DMS153 (cell line): ENCODE results near the gene GDPD4.

Experiments
- DNase-seq: peaks from one replicate; lab custom pipeline; 2025; lab: John Stamatoyannopoulos, UW

The GDPD4 gene

DNA sequence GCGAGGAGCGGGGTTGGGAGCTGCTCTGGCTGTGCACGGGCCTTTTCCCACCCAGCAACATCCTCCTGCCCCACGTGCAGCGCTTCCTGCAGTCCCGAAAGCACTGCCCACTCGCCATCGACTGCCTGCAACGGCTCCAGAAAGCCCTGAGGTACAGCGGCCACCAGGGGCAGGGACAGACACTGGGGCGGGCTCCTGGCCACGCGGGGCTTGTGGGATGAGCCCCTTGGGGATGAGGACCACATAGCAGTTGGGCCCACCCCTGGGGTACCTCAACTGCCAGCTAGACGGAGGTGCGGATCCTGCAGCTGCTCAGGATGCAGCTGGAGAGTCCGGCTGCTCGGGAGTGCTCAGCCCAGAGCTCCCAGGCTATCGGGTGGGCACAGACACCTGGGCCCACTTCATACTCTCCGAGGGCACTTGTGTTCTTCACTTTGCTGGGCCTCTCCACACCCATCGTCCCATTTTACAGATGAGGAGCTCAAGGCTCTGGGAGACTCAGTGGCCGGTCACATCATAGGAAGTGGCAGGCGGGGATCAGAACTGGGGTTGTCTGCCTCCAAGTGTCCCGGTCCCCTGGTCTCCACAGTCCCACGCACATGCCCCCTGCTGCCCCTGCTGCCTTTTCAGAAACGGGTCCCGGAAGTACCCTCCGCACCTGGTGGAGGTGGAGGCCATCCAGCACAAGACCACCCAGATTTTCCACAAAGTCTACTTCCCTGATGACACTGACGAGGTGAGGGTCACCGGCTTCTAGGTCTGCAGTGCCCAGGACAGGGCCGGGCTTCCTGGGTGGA, 95.8 kb downstream of the GDPD4 start:
- no peak for DNase-seq

DNA sequence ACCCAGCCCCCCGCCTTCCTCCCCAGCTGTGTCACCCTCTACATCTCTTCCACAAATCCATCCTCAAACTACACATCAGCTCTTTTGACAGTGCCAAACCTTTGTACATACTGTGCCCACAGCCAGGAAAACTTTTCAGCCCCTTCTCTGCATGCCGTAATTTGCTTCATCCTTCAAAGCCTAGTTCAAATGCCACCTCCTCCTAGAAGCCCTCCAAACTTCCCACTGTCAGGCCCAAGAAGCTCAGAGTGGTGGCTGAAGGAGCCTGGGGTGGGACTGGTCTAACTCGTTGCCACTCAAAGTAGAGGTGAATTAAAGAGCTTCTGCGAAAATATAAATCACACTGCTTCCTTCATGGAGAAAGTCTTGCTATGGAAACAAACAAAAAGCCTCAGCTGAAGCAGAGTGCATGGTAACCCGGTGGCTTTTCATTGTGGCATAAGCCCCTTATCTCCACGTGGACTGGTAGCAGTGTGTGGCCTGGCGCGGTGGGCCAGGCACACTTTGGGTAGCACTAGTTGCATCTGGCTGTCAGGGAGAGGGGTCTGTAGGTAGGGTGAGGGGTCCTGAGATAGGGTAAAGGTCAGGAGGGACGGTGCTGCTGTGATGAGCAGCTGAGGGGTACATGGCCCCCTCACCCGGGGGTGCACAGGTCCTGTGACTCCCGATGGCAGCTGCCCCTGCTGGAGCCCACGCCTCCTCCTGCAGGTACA, 96.6 kb downstream of the GDPD4 start:
- no peak for DNase-seq

DNA sequence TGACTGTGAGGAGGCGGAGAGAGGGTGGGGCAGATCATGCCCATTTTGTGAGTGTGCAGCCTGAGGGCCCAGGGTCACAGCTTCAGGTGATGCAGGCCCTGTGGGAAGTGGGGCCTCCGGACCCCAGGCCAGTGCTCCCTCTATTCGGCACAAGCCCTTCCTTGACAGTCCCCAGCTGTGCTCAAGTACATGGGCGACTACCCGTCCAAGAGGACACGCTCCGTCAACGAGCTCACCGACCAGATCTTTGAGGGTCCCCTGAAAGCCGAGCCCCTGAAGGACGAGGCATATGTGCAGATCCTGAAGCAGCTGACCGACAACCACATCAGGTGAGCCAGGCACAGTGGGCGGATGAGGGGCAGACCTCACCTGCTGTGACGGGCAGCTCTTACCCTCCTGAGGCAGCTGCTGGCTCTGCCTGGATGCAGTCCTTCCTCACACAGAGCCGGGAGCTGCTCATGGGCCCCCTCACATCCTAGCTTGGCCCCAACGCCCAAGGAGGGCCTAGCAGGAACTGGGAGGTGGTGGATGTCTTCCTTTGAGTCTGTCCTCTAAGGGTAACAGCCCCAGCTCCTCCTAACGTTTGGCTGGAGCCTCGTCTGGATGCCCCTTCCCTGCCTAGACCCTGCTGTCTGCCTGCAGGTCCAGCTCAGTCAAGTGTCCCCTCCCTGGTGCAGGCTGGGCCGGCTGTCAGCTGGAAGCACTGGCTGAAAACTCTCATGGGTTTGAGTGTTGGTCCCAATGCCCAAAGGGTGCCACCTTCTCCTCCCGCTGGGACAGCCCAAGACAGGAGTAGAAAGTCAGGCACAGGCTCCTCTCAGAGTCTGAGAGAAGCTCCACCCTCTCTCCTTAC, 97.4 kb downstream of the GDPD4 start:
- DNase-seq, result no peak

DNA sequence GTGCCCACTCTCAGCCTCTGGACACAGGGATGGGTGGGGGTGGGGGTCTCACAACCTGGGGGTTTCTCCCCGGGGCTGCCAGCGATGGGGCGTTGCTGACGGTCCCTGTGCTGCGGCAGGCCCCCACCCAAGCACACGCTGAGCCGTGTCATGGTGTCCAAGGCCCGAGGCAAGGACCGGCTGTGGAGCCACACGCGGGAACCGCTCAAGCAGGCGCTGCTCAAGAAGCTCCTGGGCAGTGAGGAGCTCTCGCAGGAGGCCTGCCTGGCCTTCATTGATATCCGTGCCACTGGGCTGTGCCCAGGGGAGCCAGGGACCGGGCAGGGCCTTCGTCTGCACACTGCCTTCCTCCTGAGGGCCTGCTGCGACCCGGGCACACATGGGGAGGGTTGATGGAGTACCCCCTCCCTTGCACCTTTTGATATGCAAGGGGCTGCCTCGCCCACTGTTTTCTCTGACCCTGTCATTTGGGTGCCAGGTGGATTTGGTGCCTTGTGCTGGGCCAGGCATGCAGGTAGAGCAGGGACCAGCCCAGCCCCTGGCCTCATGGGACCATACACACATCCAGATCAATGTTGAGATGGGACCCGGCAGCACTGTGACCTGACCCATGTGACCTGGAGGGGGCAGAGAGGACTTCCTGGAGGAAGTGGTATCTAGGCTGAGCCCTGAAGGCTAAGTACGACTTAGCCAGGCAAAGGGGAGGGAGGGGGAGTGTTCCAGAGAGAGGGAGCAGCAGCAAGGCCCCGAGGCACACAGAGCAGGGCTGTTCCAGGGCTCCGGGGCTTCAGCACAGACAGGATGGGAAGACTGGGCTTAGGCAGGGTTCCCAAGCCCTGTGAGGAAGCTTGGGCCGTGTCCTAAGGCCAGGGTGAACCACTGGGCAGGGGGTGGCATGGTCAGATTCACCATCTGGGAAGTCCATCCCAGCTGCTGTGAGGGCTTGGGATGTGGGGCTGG, 98.3 kb downstream of the GDPD4 start:
- no peak for DNase-seq

DNA sequence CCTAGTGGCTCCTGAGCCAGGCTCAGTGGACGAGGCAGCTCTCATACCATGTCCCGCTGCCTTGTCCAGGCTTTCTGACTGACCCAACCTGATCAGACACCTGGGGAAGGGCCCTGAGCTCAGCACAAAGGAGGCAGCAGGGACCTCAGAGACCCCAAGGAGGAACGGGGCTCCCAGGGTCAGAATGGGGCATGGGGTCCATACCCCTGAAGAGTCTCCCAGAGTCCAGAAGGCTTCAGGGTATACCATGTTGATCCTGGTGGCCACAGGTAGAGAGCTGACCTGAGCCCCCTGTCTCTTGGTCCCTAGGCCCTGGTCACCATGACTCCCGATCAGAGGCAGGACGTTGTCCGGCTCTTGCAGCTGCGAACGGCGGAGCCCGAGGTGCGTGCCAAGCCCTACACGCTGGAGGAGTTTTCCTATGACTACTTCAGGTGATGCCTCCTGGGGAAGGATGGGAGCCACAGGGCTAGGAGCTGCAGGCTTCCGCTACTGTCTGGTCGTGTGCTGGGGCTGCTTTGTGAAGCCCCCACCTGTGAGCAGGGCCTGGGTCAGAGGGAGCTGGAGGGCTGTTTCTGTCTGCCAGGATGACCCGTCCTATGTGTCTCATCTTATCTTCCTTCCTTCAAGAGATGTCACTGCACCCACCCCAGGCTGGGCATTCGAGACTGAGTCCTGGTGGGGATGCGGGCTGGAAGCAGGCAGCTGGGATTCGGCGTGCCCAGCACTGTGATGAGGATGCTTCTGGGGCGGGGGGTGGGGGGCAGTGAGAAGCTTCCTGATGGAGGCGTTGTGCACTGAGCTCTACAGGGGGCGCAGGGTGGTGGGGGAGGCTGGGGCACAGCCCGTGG, 99.3 kb downstream of the GDPD4 start:
- DNase-seq, result no peak

- DNase-seq, result no peak
Measured at GRCh38 chr11:77201370-77201769, 100.1 kb downstream of the GDPD4 start.

DNA sequence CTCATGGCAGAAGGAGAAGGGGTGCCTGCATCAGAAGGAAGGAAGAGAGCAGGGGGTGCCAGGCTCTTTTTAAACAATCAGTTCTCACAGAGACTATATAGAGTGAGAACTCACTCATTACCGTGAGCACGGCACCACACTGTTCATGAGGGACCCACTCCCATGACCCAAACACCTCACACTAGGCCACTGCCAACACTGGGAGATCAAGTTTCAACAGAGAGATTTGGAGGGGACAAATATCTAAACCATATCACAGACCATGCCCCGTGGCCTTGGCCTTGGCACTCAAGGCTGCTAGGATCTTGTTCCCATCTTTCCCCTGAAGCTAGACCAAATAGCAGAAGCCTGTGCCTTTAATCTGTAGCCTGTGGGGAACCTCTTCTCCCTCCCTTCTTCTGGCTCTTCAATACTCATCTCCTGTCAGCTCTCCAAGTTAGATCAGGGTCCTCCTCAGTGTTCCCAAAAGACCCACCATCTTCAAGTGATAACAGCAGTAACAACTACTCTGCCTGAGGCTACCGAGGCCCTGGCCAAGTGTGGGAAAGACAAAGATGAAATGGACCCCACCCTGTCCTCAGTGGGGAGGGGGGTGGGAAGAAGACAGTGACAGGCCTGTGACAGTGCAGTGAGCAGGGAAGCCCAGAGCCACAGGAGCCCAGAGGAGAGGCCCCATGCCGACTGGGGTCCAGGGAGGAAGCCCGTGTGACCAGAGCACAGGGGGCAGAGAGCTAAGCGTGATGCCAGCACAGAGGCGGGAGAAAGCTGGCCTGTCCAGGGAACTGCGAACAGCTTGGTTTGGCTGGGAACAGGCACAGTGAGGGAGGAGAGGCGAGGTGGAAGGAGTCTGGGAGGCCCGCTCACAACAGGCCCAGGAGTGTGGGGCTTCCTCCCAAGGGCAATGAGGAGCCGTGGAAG, 100.9 kb downstream of the GDPD4 start:
- DNase-seq, result no peak

DNA sequence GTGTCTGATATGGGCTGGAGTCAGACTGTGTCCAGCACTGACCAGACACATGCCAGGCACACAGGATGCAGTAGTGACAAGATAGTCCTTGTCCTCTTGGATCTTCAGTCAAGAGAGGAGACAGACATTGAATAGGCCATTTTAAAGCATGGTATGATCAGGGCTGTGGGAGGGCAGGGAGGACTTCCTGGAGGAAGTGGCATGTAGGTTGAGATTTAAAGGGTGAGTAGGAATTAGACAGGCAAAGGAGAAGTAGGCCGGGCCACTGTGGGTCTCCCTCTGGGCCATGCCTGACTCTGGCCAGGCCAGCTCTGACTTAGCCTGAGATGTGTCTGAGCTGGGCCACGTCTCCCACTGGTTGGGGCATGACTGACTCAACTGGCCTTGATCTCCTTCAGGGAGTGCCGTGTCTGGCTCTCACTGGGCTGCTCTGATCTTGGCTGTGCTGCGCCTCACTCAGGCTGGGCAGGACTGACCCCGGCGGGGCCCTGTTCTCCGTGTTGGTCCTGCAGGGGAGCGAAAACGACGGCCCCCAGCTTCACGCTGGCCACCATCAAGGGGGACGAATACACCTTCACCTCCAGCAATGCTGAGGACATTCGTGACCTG, 102.2 kb downstream of the GDPD4 start:
- no peak for DNase-seq

DNA sequence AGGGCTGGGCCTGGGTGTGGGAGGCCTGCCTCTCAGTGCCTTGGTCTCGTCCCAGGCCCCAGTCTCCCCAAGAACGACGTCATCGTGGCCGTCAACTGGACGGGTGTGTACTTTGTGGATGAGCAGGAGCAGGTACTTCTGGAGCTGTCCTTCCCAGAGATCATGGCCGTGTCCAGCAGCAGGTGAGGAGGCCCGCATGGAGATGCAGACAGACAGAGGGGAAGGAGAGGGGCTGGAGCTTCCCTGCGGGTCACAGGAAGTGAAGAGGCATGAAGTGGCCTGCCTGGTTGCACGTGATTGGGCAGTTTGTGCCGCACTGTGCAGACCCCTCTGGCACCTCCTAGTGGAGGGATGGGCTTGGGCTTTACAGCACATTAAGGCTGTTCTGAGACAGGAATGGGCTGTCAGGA, 103.0 kb downstream of the GDPD4 start:
- DNase-seq, result no peak

DNA sequence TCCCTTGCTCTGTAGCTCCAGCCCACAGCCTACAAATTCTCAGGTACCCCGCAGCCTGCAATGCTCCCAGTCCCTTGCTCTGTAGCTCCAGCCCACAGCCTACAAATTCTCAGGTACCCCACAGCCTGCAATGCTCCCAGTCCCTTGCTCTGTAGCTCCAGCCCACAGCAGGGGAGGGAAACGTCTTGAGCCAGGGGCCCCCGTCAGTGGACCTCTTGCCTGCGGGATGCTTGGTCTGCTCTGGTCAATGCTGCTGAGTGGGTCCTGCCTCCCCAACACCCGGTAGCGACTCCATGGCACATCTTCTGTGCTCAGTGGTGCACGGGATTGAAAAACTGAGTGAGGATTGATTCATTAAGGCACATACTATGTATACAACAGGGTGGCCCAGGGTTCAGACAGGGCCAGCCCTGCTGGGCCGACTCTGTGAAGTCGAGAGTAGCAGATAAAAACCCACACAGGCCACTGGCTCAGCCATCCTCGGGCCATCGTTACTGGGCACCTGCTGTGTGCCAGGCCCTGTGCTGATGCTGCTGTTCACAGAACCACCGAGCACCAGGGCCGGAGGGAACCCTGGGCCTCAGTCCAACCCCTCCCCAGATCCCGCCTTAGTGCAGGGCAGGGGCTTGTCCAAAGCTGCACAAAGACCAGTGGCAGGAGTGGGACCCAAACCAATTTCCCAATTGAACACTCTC, 103.7 kb downstream of the GDPD4 start:
- DNase-seq, result no peak

GRCh38 chr11:77196961-77197360, 104.5 kb downstream of the GDPD4 start:
- DNase-seq, result no peak

GRCh38 chr11:77195071-77195755, 106.3 kb downstream of the GDPD4 start:
- no peak for DNase-seq

- no peak for DNase-seq
Measured at GRCh38 chr11:77193911-77194830, 107.3 kb downstream of the GDPD4 start.

DNA sequence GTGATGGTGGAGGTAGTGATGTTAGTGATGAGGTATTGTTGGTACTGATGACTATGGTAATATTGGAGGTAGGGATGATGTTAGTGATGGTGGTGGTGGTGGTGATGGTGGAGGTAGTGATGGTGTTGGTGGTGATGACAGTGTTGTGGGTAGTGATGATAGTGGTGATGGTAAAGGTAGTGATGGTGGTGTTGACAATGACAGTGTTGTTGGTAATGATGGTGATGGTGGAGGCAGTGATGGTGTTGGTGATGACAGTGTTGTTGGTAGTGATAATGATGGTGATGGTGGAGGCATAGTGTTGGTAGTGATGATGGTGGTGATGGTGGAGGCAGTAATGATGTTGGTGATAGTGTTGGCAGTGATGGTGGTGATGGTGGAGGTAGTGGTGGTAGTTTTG, 108.3 kb downstream of the GDPD4 start:
- no peak for DNase-seq

DNA sequence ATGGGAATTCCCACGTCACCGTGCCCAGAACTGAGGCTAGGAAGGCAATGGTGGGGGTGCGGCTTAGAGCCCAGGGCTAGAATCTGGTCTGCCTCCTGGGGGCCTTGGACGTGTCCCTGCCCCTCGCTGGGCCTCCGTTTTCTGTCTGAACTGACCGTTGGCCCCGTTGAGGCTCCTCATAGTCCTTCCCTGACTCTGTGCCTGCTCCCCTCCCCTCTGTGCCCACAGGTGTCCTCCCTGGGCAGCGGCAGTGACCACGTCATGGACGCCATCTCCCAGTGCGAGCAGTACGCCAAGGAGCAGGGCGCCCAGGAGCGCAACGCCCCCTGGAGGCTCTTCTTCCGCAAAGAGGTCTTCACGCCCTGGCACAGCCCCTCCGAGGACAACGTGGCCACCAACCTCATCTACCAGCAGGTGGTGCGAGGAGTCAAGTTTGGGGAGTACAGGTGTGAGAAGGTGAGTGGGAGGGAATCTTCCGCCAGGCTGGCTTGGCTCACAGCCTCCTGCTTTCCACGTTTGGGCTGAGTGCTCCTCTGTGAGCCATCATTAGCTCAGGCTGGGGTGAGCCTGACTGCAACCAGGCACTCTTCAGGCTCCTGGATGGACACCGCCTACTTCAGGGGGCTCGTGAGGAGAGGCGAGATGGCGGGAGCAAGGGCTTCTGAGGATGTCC, 109.5 kb downstream of the GDPD4 start:
- DNase-seq, result peak; percentile 88

DNA sequence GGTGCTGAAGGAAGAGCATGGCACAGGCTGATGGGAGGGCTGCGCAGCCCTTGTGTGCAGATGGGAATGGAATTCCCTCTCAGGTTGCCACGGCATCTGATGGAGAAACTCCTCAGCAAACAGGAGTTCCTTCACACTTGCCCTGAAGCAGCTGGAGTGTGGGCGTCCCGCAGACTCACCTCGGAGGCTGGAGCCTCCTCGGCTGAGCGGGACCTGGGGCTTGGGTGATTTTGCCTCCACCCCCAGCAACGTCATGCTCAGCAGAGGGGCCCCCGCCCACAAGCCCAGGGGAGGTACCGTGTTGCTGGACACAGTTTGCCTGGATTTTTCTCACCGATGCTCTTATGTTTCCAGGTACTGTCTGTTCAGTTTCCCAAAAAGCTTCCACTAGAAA, 110.1 kb downstream of the GDPD4 start:
- DNase-seq, result no peak
